PC-9 (cell line): Measurements from ENCODE around the gene C4orf54. TPM values are rescaled to one million over a fixed set of nuclear protein-coding genes. Genes with fewer than 3 reads are reported as not detected.

ENCODE experiments used
- BruUV-seq: library from RNA; stranded (reverse); fragments of 400-500 nt; replicated peaks from 2 replicates; lab custom pipeline; 2021; lab: Mats Ljungman, UMichigan
- CTCF ChIA-PET: fragments of 300-600 bp; sonication (Branson Sonifier 250); formaldehyde crosslinking; loops from one replicate; lab custom pipeline; 2022; ENCODE audit warnings: antibody characterized with exemption; lab: Charles Lee
- POLR2A ChIA-PET: fragments of 300-600 bp; sonication (Branson Sonifier 250); formaldehyde crosslinking; loops from one replicate; lab custom pipeline; 2022; ENCODE audit warnings: antibody characterized with exemption; ENCODE audit not compliant: unreplicated experiment; lab: Charles Lee
- DNase-seq, 2 experiments: peaks; one replicate each; pipeline versions ENCODE4 v3.0.0 to v3.0.0-alpha.2; 2015 to 2022; ENCODE audit warnings: mixed read lengths in 1 of 2
- H2AFZ ChIP-seq: fragments of 200-600 bp; sonication (generic); 2 replicates; pipeline ENCODE4 v1.8.1; 2017; ENCODE audit warnings: antibody characterized with exemption
- H3F3A ChIP-seq: fragments of 200-600 bp; sonication (generic); 2 replicates; pipeline ENCODE4 v1.8.1; 2017; ENCODE audit warnings: antibody characterized with exemption, mild to moderate bottlenecking, low read depth; ENCODE audit not compliant: insufficient read depth
- H3K27ac ChIP-seq: fragments of 200-600 bp; sonication (generic); 2 replicates; pipeline ENCODE4 v1.6.1; 2016; ENCODE audit warnings: mixed run types
- H3K27me3 ChIP-seq: fragments of 200-600 bp; sonication (generic); 2 replicates; pipeline ENCODE4 v1.6.1; 2016; ENCODE audit warnings: low read depth, mixed run types; ENCODE audit not compliant: insufficient read depth
- H3K36me3 ChIP-seq: fragments of 200-600 bp; sonication (generic); 2 replicates; pipeline ENCODE4 v1.6.1; 2016; ENCODE audit warnings: low read depth, mixed run types
- H3K4me1 ChIP-seq: fragments of 200-600 bp; sonication (generic); replicated peaks from 2 replicates; pipeline ENCODE4 v1.6.1; 2016; ENCODE audit warnings: mixed run types; ENCODE audit not compliant: insufficient read depth
- H3K4me2 ChIP-seq: fragments of 200-600 bp; sonication (generic); 2 replicates; pipeline ENCODE4 v1.6.1; 2017; ENCODE audit warnings: mixed run types
- H3K4me3 ChIP-seq: fragments of 200-600 bp; sonication (generic); 2 replicates; pipeline ENCODE4 v1.6.1; 2016; ENCODE audit warnings: mixed run types
- H3K79me2 ChIP-seq: fragments of 200-600 bp; sonication (generic); 2 replicates; pipeline ENCODE4 v1.6.1; 2017; ENCODE audit warnings: low read depth, mixed run types
- H3K9me2 ChIP-seq: fragments of 200-600 bp; sonication (generic); 2 replicates; pipeline ENCODE4 v1.8.1; 2017; ENCODE audit warnings: mild to moderate bottlenecking; ENCODE audit not compliant: insufficient read depth
- H3K9me3 ChIP-seq: fragments of 200-600 bp; sonication (generic); 2 replicates; pipeline ENCODE4 v1.8.1; 2016; ENCODE audit warnings: low read depth; ENCODE audit not compliant: insufficient read depth
- H4K20me1 ChIP-seq: fragments of 200-600 bp; sonication (generic); 2 replicates; pipeline ENCODE4 v1.8.1; 2017; ENCODE audit not compliant: insufficient read depth
- CTCF ChIP-seq: fragments of 200-600 bp; sonication (generic); conservative IDR thresholded peaks from 2 replicates; pipeline ENCODE4 v1.6.1; 2017; ENCODE audit warnings: mixed run types, antibody characterized with exemption, mild to moderate bottlenecking, moderate library complexity
- EZH2 ChIP-seq: fragments of 200-600 bp; sonication (generic); IDR thresholded peaks from 2 replicates; pipeline ENCODE4 v1.8.0; 2017; ENCODE audit warnings: antibody characterized with exemption, low read depth
- intact Hi-C: fragments of 100-400 bp; cut with micrococcal nuclease; formaldehyde crosslinking; loops from one replicate; pipeline ENCODE4 v1.10.0; 2022; ENCODE audit not compliant: unreplicated experiment
- total RNA-seq: library from RNA; stranded (reverse); gene quantifications from 2 replicates; pipeline ENCODE4 v1.2.3, GENCODE V29; 2021

The C4orf54 gene
- total RNA-seq, 1 experiment from 2014 or later = 0.22 TPM

GRCh38 chr4:99608417-99608816 lies 49.2 kb downstream of the C4orf54 start:
- no peak overlapping the region for H2AFZ ChIP-seq
- no peak overlapping the region for H3K27ac ChIP-seq
- no peaks in the 10 kb centered on the region for H3K9me2 ChIP-seq
- ChIA-PET CTCF (no interaction called here), POLR2A (no interaction called here)
- intact Hi-C loops = no loop called here
- H3K4me3 ChIP-seq = no peak overlapping the region
- H3K36me3 ChIP-seq = no peaks in the 10 kb centered on the region
- H3K27me3 ChIP-seq = no peaks in the 10 kb centered on the region
- no peak for DNase-seq
- H3K4me2 ChIP-seq = no peak overlapping the region
- H3K9me3 ChIP-seq = no peaks in the 10 kb centered on the region
- BruUV-seq = no TSS peak
- H3K79me2 ChIP-seq = no peaks in the 10 kb centered on the region
- H3F3A ChIP-seq = no peaks in the 10 kb centered on the region
- TF ChIP-seq EZH2 (no peak), CTCF (no peak)
- no peaks in the 10 kb centered on the region for H4K20me1 ChIP-seq
- H3K4me1 ChIP-seq = no peaks in the 10 kb centered on the region

Other genes starting within 250 kb of the C4orf54 start
- not detected in 2 replicates for gene ADH7, start 222.5 kb downstream of the C4orf54 start, total RNA-seq
- not detected in 2 replicates for gene C4orf17, start 146.8 kb downstream of the C4orf54 start, total RNA-seq
- gene TRMT10A, start 93.8 kb downstream of the C4orf54 start, total RNA-seq = 4.6 and 6.1 TPM in 2 replicates
- not detected in 2 replicates for gene MTTP, start 83.0 kb downstream of the C4orf54 start, total RNA-seq
- gene DAPP1, start 159.0 kb upstream of the C4orf54 start, total RNA-seq = 7.9 and 9.6 TPM in 2 replicates
- gene LAMTOR3, start 236.6 kb upstream of the C4orf54 start, total RNA-seq = 12.0 and 17.4 TPM in 2 replicates